A549 (cell line): ENCODE data around the gene CYP1A1.

Source experiments
- BCL3 ChIP-seq: fragments of >200 bp; sonication (Bioruptor Twin); formaldehyde crosslinking; IDR thresholded peaks from 3 replicates; pipeline ENCODE4 v1.6.1; 2016
- CTCF ChIP-seq: fragments of >200 bp; sonication (Bioruptor Twin); formaldehyde crosslinking; IDR thresholded peaks from 3 replicates; pipeline ENCODE4 v1.5.1; 2016
- JUNB ChIP-seq: fragments of >200 bp; sonication (Bioruptor Twin); formaldehyde crosslinking; IDR thresholded peaks from 2 replicates; pipeline ENCODE4 v1.6.1; 2016
- MAZ ChIP-seq: fragments of 150-350 bp; IDR thresholded peaks from 2 replicates; pipeline ENCODE4 v1.6.1; 2014; ENCODE audit warnings: antibody characterized with exemption, low read depth, low read length, borderline replicate concordance
- PHF8 ChIP-seq: fragments of 200-600 bp; sonication (generic); IDR thresholded peaks from 2 replicates; pipeline ENCODE4 v1.6.1; 2016; ENCODE audit warnings: low read depth, mild to moderate bottlenecking, antibody characterized with exemption, moderate library complexity, borderline replicate concordance
- POLR2A ChIP-seq: IDR thresholded peaks from 2 replicates; pipeline ENCODE4 v1.6.1; 2012; ENCODE audit warnings: mild to moderate bottlenecking, low read length
- RCOR1 ChIP-seq: fragments of 150-350 bp; IDR thresholded peaks from 2 replicates; pipeline ENCODE4 v1.6.1; 2014; ENCODE audit warnings: antibody characterized with exemption, low read length, low read depth
- RFX5 ChIP-seq: fragments of 450-650 bp; IDR thresholded peaks from 2 replicates; pipeline ENCODE4 v1.7.1; 2014; ENCODE audit warnings: antibody characterized with exemption, mild to moderate bottlenecking, moderate library complexity
- TFCP2L1 ChIP-seq: fragments of 250-450 bp; sonication (Bioruptor Pico); IDR thresholded peaks from 2 replicates; pipeline ENCODE4 v1.5.0; 2021; ENCODE audit warnings: mild to moderate bottlenecking
- ZC3H11A ChIP-seq: fragments of 450-650 bp; IDR thresholded peaks from 2 replicates; pipeline ENCODE4 v1.6.1; 2014; ENCODE audit warnings: antibody characterized with exemption, mild to moderate bottlenecking

GRCh38 chr15:74770211-74770903, 45.0 kb upstream of the CYP1A1 start:
- TF ChIP-seq MAZ: no peak
- no peak for TF ChIP-seq CTCF
- no peak for TF ChIP-seq TFCP2L1
- TF ChIP-seq ZC3H11A: no peak
- no peak for TF ChIP-seq JUNB
- no peak for TF ChIP-seq POLR2A
- no peak for TF ChIP-seq RCOR1
- TF ChIP-seq RFX5: no peak
- TF ChIP-seq PHF8: no peak
- no peak for TF ChIP-seq BCL3
